ENCODE data around the gene RFNG. TPM values are rescaled to one million over a fixed set of nuclear protein-coding genes. Genes with fewer than 3 reads are reported as not detected.
A peak's percentile ranks its signal among the peaks of the same experiment; 100 is the strongest.

RFNG gene
- total and polyA plus RNA-seq, 2 of the 13 experiments (the other 11 are each of a cell fraction or from before 2014, with no cell fraction given) = 61.4 to 64.0 TPM

GRCh38 chr17:82003411-82004381 lies 47.9 kb downstream of the RFNG start (continued):
- no peak for TF ChIP-seq HNF1A (IDR thresholded peaks at IDR 0.05; ENCODE audit: low read depth)
- TF ChIP-seq HNF1A (CRISPR knock-in tag; IDR thresholded peaks at IDR 0.05; ENCODE audit: borderline replicate concordance) = peak; percentile 76; the same call in 1 of the 2 replicates
- TF ChIP-seq ZSCAN30 (CRISPR knock-in tag; IDR thresholded peaks at IDR 0.05) = peak; percentile 87; the same call in 1 of the 2 replicates
- TF ChIP-seq SRSF1 (optimal IDR thresholded peaks at IDR 0.05; ENCODE audit: low read depth, low read length) = peak; percentile 24
- TF ChIP-seq DDIT3 (CRISPR knock-in tag; IDR thresholded peaks at IDR 0.05) = no peak
- peak; percentile 92 for TF ChIP-seq GLI4 (CRISPR knock-in tag; IDR thresholded peaks at IDR 0.05; ENCODE audit: borderline replicate concordance)
- no peak; the same call in 1 of the 2 replicates for TF ChIP-seq ZNF740 (CRISPR knock-in tag; IDR thresholded peaks at IDR 0.05)
- TF ChIP-seq CCAR2 (optimal IDR thresholded peaks at IDR 0.05; ENCODE audit: low read depth, low read length) = no peak
- TF ChIP-seq ZNF33B (CRISPR knock-in tag; IDR thresholded peaks at IDR 0.05) = 0 out of 2 replicates have a peak, but pooled peaks have one; percentile 70
- 0 out of 2 replicates have a peak, but pooled peaks have one; percentile 38 for TF ChIP-seq ZNF362 (CRISPR knock-in tag; IDR thresholded peaks at IDR 0.05; ENCODE audit: borderline replicate concordance)
- peak; percentile 90 for TF ChIP-seq ZNF883 (CRISPR knock-in tag; IDR thresholded peaks at IDR 0.05; ENCODE audit: not compliant biosample characterization)
- peak; percentile 70; the same call in 1 of the 2 replicates for TF ChIP-seq ZNF44 (CRISPR knock-in tag; IDR thresholded peaks at IDR 0.05)
- no peak for TF ChIP-seq PAWR (CRISPR knock-in tag; IDR thresholded peaks at IDR 0.05; ENCODE audit: borderline replicate concordance)
- peak; percentile 54; the same call in 1 of the 2 replicates for TF ChIP-seq SMAD1 (CRISPR knock-in tag; IDR thresholded peaks at IDR 0.05; ENCODE audit: borderline replicate concordance, low read depth)
- no peak for TF ChIP-seq SRF (IDR thresholded peaks at IDR 0.05; ENCODE audit: low read depth, low read length)
- TF ChIP-seq TFE3 (CRISPR knock-in tag; IDR thresholded peaks at IDR 0.05) = peak; percentile 88
- TF ChIP-seq IRF2 (CRISPR knock-in tag; IDR thresholded peaks at IDR 0.05) = peak; percentile 73; the same call in 1 of the 2 replicates
- 0 out of 2 replicates have a peak, but pooled peaks have one; percentile 68 for TF ChIP-seq MEIS1 (CRISPR knock-in tag; IDR thresholded peaks at IDR 0.05; ENCODE audit: borderline replicate concordance)
- TF ChIP-seq ZNF552 (CRISPR knock-in tag; IDR thresholded peaks at IDR 0.05; ENCODE audit: borderline replicate concordance) = peak; percentile 88
- TF ChIP-seq ZNF430 (CRISPR knock-in tag; IDR thresholded peaks at IDR 0.05) = peak; percentile 95
